Measurements from ENCODE around the gene LDLR.

DNA sequence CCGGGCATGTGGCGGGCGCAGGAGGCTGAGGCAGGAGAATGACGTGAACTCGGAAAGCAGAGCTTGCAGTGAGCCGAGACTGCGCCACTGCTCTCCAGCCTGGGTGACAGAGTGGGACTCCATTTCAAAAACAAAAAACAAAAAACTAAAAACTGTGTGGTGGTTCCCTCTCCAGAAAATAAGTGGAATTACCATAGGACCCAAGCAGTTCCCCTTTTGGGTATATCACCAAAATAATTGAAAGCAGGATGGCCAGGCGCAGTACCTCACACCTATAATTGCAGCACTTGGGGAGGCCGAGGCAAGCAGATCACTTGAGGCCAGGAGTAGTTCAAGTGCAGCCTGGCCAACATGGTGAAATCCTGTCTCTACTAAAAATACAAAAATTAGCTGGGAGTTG lies 15.7 kb upstream of the LDLR start:
- no peak for TF ChIP-seq GATA3 (IDR thresholded peaks at IDR 0.05; ENCODE audit: low read depth, low read length)
- no peak for TF ChIP-seq GATA2 (IDR thresholded peaks at IDR 0.05; ENCODE audit: low read depth, low read length)

Data from SH-SY5Y (cell line).